ENCODE measurements around the gene NBAS. TPM values are rescaled to one million over a fixed set of nuclear protein-coding genes. Genes with fewer than 3 reads are reported as not detected.

NBAS gene
- total and polyA plus RNA-seq, 3 experiments from 2014 or later: 22.0 to 34.1 (median 30.6) TPM

DNA sequence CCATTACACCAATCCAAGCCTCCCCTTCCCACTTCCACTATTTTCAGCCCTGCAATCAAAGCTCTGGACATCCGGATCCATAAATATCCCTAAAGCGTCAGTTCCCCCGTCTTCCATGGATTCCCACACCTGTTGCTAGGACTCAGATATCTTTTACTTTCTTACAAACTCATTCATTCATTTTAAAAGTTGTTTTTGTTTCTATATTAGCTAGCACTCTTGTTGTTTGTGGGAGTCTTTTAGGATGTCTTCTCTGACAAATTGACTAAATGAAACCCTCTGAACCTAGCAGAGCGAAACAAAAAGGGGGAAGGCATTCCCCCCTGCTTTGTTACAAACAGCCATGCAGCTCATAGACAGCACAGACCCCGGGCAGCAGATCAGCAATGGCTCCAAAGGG lies 9.0 kb upstream of the NBAS start:
- DNase-seq: no peak
- Histone ChIP-seq H3K9me3 (ENCODE audit: low read length) (no peaks in the 10 kb centered on the region), H3K36me3 (ENCODE audit: insufficient read depth, low read length) (no peaks in the 10 kb centered on the region), H3K27me3 (ENCODE audit: insufficient read depth, low read length, poor library complexity, severe bottlenecking) (no peaks in the 10 kb centered on the region), H3K4me3 (ENCODE audit: low read length) (no peak overlapping the region), H3K27ac (ENCODE audit: low read depth, low read length) (no peak overlapping the region), H3K4me1 (ENCODE audit: insufficient read depth, low read length) (no peaks in the 10 kb centered on the region)
- Mint-ChIP-seq H3K36me3 (no peaks in the 10 kb centered on the region), H3K27ac (no peak overlapping the region), H3K27me3 (peaks cover 2 to 11% of the 10 kb centered on the region in 2 donors), H3K4me1 (no peaks in the 10 kb centered on the region), H3K9me3 (no peaks in the 10 kb centered on the region), H3K4me3 (peak overlapping the region in 1 of 7 donors; percentile 7)
- POLR2A ChIA-PET: no interaction called here
- CTCF ChIA-PET: no interaction called here

DNA sequence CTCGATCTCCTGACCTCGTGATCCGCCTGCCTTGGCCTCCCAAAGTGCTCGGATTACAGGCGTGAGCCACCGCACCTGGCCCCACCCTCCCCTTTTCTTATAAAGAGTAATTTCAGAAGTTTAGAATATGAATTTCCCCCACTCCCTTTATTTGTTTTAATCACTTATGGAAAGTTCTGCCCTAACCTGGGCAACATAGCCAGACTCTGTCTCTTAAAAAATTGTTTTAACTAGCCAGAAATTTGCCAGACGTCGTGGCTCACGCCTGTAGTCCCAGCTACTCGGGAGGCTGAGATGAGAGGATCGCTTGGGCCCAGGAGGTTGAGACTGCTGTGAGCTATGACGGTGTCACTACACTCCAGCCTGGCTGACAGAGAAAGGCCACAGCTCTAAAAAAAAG lies 7.7 kb upstream of the NBAS start:
- H3K27me3 ChIP-seq (ENCODE audit: insufficient read depth, low read length, poor library complexity, severe bottlenecking): no peaks in the 10 kb centered on the region
- Mint-ChIP-seq H3K4me3 (no peak overlapping the region), H3K27me3 (peaks cover 4 to 14% of the 10 kb centered on the region in 2 donors), H3K4me1 (no peaks in the 10 kb centered on the region), H3K9me3 (no peaks in the 10 kb centered on the region), H3K36me3 (no peaks in the 10 kb centered on the region), H3K27ac (no peak overlapping the region)
- H3K36me3 ChIP-seq (ENCODE audit: insufficient read depth, low read length): no peaks in the 10 kb centered on the region
- no peak overlapping the region for H3K4me3 ChIP-seq (ENCODE audit: low read length)
- H3K4me1 ChIP-seq (ENCODE audit: insufficient read depth, low read length): no peaks in the 10 kb centered on the region
- CTCF ChIA-PET: interaction anchor here (2.5 kb wide), 1 partner anchor 8 kb away, joined by 14 read pairs; no protein-coding TSS in a partner anchor
- H3K27ac ChIP-seq (ENCODE audit: low read depth, low read length): no peak overlapping the region
- H3K9me3 ChIP-seq (ENCODE audit: low read length): no peaks in the 10 kb centered on the region
- no peak for DNase-seq
- POLR2A ChIA-PET: no interaction called here

DNA sequence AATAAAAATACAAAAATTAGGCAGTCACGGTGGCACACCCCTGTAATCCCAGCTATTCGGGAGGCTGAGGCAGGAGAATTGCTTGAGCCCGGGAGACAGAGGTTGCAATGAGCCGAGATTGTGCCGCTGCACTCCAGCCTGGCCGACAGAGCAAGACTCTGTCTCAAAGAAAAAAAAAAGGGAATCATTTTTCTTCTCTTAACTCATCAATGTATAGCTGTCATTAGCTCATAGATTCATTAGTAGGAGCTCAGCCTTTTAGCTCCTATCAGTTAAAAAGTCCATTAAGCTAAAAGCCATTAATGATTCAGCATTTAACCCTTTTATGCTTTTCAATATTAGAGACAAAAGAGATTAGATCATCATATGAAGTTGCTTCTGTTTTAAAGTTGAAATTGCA lies 5.8 kb upstream of the NBAS start:
- Histone ChIP-seq H3K27ac (ENCODE audit: low read depth, low read length) (no peak overlapping the region), H3K27me3 (ENCODE audit: insufficient read depth, low read length, poor library complexity, severe bottlenecking) (no peaks in the 10 kb centered on the region), H3K4me1 (ENCODE audit: insufficient read depth, low read length) (peaks cover 5% of the 10 kb centered on the region), H3K36me3 (ENCODE audit: insufficient read depth, low read length) (no peaks in the 10 kb centered on the region), H3K4me3 (ENCODE audit: low read length) (no peak overlapping the region), H3K9me3 (ENCODE audit: low read length) (no peaks in the 10 kb centered on the region)
- ChIA-PET POLR2A (no interaction called here), CTCF (interaction anchor here (2.5 kb wide), 1 partner anchor 10 kb away, joined by 14 read pairs; no protein-coding TSS in a partner anchor)
- Mint-ChIP-seq H3K27ac (no peak overlapping the region), H3K9me3 (no peaks in the 10 kb centered on the region), H3K27me3 (peaks cover 10 to 14% of the 10 kb centered on the region in 2 donors), H3K4me1 (peaks cover 6 to 8% (median 8%) of the 10 kb centered on the region in 3 donors), H3K36me3 (no peaks in the 10 kb centered on the region), H3K4me3 (no peak overlapping the region)
- DNase-seq: no peak

DNA sequence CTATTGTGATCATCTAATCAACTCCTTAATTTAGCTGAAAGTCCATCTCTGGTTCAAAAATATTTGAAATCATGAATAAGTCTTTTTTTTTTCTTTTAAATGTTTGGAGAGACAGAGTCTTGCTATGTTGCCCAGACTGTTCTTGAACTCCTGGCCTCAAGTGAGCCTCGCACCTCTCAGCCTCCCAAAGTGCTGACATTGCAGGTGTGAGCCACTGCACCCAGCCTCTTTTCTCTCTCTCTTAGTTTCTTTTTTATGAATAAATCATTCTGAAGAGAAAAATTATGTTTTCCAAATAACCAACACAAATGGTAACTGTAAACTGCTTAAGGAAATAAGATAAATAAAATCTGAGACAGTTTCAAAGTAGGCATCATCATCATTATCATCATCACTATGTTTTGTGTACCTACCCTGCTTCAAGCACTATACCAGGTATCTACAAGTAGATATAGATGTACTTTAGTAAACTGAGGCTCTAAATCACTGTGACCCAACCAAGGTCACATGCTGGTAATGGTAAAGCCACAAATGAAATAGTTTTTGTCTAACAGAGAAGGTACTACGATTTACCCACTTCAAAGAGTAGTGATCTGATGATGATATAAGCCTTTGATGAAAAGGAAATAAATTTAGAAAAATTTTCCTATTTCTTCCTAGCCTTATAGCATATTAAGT lies 5.0 kb upstream of the NBAS start:
- POLR2A ChIA-PET: no interaction called here
- Histone ChIP-seq H3K27ac (ENCODE audit: low read depth, low read length) (no peak overlapping the region), H3K36me3 (ENCODE audit: insufficient read depth, low read length) (no peaks in the 10 kb centered on the region), H3K4me1 (ENCODE audit: insufficient read depth, low read length) (peaks cover 5% of the 10 kb centered on the region), H3K9me3 (ENCODE audit: low read length) (no peaks in the 10 kb centered on the region), H3K4me3 (ENCODE audit: low read length) (no peak overlapping the region), H3K27me3 (ENCODE audit: insufficient read depth, low read length, poor library complexity, severe bottlenecking) (no peaks in the 10 kb centered on the region)
- Mint-ChIP-seq H3K9me3 (no peaks in the 10 kb centered on the region), H3K27me3 (peaks cover 10 to 14% of the 10 kb centered on the region in 2 donors), H3K36me3 (peaks cover 0 to 4% (median 0%) of the 10 kb centered on the region in 3 donors), H3K27ac (no peak overlapping the region), H3K4me3 (no peak overlapping the region), H3K4me1 (peaks cover 11 to 15% (median 14%) of the 10 kb centered on the region in 3 donors)
- no peak for DNase-seq
- CTCF ChIA-PET: interaction anchor here (1.7 kb wide), 1 partner anchor 11 kb away, joined by 4 read pairs; no protein-coding TSS in a partner anchor

DNA sequence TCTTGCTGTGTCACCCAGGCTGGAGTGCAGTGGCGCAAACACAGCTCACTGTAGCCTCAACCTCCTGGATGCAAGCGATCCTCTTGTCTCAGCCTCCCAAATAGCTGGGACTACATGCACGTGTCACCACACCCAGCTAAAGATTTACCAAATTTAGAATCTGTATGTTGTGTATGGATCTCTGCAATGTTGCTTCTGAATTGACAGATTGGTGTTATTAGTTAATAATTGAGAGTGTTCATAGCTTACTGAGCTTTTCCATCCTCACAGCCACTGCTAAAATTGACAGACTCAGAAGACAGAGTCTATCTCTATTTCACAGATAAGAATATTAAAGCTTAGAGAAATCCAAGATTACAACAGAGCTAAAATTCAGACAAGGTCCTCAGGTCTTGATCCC lies 4.3 kb upstream of the NBAS start:
- Histone ChIP-seq H3K36me3 (ENCODE audit: insufficient read depth, low read length) (no peaks in the 10 kb centered on the region), H3K27me3 (ENCODE audit: insufficient read depth, low read length, poor library complexity, severe bottlenecking) (no peaks in the 10 kb centered on the region), H3K9me3 (ENCODE audit: low read length) (no peaks in the 10 kb centered on the region), H3K4me1 (ENCODE audit: insufficient read depth, low read length) (peaks cover 5% of the 10 kb centered on the region), H3K27ac (ENCODE audit: low read depth, low read length) (no peak overlapping the region), H3K4me3 (ENCODE audit: low read length) (no peak overlapping the region)
- no peak for DNase-seq
- CTCF ChIA-PET: interaction anchor here (1.7 kb wide), 1 partner anchor 12 kb away, joined by 4 read pairs; no protein-coding TSS in a partner anchor
- POLR2A ChIA-PET: no interaction called here
- peaks cover 0 to 11% (median 0%) of the 10 kb centered on the region in 3 donors for H3K36me3 Mint-ChIP-seq
- no peak overlapping the region for H3K4me3 Mint-ChIP-seq
- H3K27me3 Mint-ChIP-seq: peaks cover 9 to 14% of the 10 kb centered on the region in 2 donors
- no peaks in the 10 kb centered on the region for H3K9me3 Mint-ChIP-seq
- H3K27ac Mint-ChIP-seq: no peak overlapping the region
- peaks cover 16 to 20% (median 17%) of the 10 kb centered on the region in 3 donors for H3K4me1 Mint-ChIP-seq

DNA sequence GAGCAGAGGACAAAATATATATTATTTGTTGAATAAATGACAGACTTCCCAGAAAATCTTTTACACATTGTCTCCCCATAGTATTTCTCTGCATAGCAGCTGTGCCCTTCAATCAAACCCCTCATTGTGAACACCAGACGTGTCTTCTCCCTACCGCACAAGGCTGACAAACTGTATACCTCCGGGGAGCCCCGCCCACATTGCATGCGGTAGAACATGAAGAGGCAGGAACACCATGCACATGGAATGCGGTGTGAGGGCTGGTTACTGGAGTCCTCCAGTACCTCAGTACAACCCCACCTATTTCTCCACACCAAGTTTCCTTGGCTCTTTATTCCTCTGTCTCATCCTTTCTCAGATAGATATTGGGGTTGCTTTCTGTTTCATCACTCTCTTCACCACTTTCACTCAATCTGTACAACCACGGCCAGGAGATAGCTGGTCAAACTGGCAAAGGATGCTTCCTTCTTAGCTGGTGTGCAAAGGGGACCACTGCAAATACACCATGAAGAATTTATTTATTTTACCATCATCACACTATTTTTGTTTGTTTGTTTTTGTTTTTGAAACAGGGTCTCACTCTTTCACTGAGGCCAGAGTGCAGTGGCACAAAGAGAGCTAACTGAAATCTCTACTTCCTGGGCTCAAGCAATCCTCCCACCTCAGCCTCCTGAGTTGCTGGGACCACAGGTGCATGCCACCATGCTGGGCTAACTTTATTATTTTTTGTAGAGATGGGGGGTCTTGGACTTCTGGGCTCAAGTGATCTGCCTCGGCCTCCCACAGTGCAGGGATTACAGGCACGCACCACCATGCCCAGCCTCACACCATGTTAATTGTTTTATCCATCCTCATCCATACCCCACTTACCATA lies 2.3 kb upstream of the NBAS start:
- Mint-ChIP-seq H3K27me3 (peaks cover 8 to 14% of the 10 kb centered on the region in 2 donors), H3K36me3 (peaks cover 0 to 12% (median 0%) of the 10 kb centered on the region in 3 donors), H3K9me3 (no peaks in the 10 kb centered on the region), H3K27ac (peak overlapping the region in 2 of 8 donors; percentile 36 to 38), H3K4me1 (peaks cover 31 to 38% (median 33%) of the 10 kb centered on the region in 3 donors), H3K4me3 (peak overlapping the region in 3 of 7 donors; percentile 23 to 95 (median 38))
- no peak overlapping the region for H3K4me3 ChIP-seq (ENCODE audit: low read length)
- H3K36me3 ChIP-seq (ENCODE audit: insufficient read depth, low read length): no peaks in the 10 kb centered on the region
- H3K27me3 ChIP-seq (ENCODE audit: insufficient read depth, low read length, poor library complexity, severe bottlenecking): no peaks in the 10 kb centered on the region
- H3K9me3 ChIP-seq (ENCODE audit: low read length): no peaks in the 10 kb centered on the region
- no peak for DNase-seq
- H3K4me1 ChIP-seq (ENCODE audit: insufficient read depth, low read length): peaks cover 12% of the 10 kb centered on the region
- CTCF ChIA-PET: interaction anchor here (0.8 kb wide), 1 partner anchor 28 kb away, joined by 3 read pairs; the partner anchor contains the start of gene DDX1
- POLR2A ChIA-PET: no interaction called here
- no peak overlapping the region for H3K27ac ChIP-seq (ENCODE audit: low read depth, low read length)

DNA sequence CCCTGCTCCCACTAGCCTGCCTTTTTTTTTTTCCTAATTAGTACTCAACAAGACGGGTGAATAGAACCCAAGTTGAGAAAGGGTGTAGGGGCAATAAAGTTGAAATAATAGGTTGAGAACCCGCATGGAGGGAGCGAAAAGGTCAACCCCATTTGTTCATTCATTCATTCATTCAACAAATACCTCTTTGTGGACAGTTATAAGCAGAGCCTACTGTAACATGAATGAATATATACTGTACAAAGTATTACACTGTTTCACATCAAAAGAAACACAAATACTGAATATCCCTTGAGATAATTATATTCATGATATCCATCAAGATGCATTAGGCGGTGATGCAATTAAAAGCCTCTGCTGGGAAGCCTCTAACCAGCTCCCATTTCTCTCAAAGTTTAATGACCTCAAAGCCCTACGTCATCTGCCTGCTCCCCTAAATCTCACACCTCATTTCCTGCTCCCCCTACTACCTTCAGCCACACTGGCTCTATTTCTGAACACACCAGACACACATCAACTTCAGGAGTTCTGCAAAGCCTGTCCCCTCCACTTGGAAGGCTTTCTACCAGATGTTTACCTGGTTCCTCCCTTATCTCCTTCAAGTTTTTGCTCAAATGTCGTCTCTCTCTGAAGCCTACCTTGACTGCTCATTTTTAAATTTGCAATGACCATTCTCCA lies 1.4 kb upstream of the NBAS start:
- H3K36me3 Mint-ChIP-seq: peaks cover 0 to 16% (median 0%) of the 10 kb centered on the region in 3 donors
- POLR2A ChIA-PET: interaction anchor here (0.6 to 1.3 kb wide), 2 partner anchors 30 to 32 kb away, joined by 3 to 5 read pairs; no protein-coding TSS in a partner anchor
- H3K9me3 Mint-ChIP-seq: no peaks in the 10 kb centered on the region
- CTCF ChIA-PET: interaction anchor here (1.1 to 1.5 kb wide), 4 partner anchors 10 to 33 kb away, joined by 3 to 9 read pairs (median 5); partner anchors contain the start of gene DDX1
- Histone ChIP-seq H3K36me3 (ENCODE audit: insufficient read depth, low read length) (no peaks in the 10 kb centered on the region), H3K27me3 (ENCODE audit: insufficient read depth, low read length, poor library complexity, severe bottlenecking) (no peaks in the 10 kb centered on the region), H3K27ac (ENCODE audit: low read depth, low read length) (peak overlapping the region; percentile 72), H3K9me3 (ENCODE audit: low read length) (no peaks in the 10 kb centered on the region), H3K4me3 (ENCODE audit: low read length) (peak overlapping the region; percentile 71), H3K4me1 (ENCODE audit: insufficient read depth, low read length) (peaks cover 12% of the 10 kb centered on the region)
- no peak for DNase-seq
- H3K27ac Mint-ChIP-seq: peak overlapping the region in 6 of 8 donors; percentile 54 to 99 (median 94)
- peak overlapping the region; percentile 57 to 100 (median 99) for H3K4me3 Mint-ChIP-seq
- H3K27me3 Mint-ChIP-seq: peaks cover 8 to 9% of the 10 kb centered on the region in 2 donors
- H3K4me1 Mint-ChIP-seq: peaks cover 37 to 46% (median 40%) of the 10 kb centered on the region in 3 donors
